Left colon (tissue), 2 donors: ENCODE measurements around the gene IGFLR1. TPM values are rescaled to one million over a fixed set of nuclear protein-coding genes. Genes with fewer than 3 reads are reported as not detected.
"Not testable (repeated sequence)": the region's sequence is repeated elsewhere in the genome, so short reads cannot be mapped to it uniquely, and the experiment has no call there.

Experiments
- ATAC-seq: fragments of 200-7000 bp; cut with Tn5 transposase; one replicate; pipeline ENCODE4 v1.9.1; 2020; ENCODE audit warnings: mild to moderate bottlenecking, moderate library complexity
- DNase-seq, 2 donors: peaks; one replicate each; pipeline ENCODE4 v3.0.0-alpha.2; 2020
- intact Hi-C, 2 donors: fragments of 100-400 bp; cut with DNase I in 1 of 2; cut with micrococcal nuclease in 1 of 2; formaldehyde crosslinking; loops; one replicate each; pipeline versions ENCODE4 v1.11.2 to v1.14.0; 2022; cut with DNase I, micrococcal nuclease
- total RNA-seq, 2 donors: library from RNA; stranded (reverse); fragmentation: NEBNext Ultra II Directional; extraction: Animal tissue kit (Norgen Biotek cat#: 25700); gene quantifications; one replicate each; pipeline ENCODE4 v1.2.1, GENCODE V29; 2021
- donor health status: DM: no; HTN: no; CAD: no.
- donor health status: DM: yes; HTN: yes; CAD: no.

Gene IGFLR1
- total RNA-seq, 2 donors from 2014 or later: 4.1 to 7.7 TPM

- intact Hi-C loops: no loop called here
- ATAC-seq (no peak), DNase-seq (no peak)
Measured at GRCh38 chr19:35730326-35730725, 11.9 kb downstream of the IGFLR1 start.

DNA sequence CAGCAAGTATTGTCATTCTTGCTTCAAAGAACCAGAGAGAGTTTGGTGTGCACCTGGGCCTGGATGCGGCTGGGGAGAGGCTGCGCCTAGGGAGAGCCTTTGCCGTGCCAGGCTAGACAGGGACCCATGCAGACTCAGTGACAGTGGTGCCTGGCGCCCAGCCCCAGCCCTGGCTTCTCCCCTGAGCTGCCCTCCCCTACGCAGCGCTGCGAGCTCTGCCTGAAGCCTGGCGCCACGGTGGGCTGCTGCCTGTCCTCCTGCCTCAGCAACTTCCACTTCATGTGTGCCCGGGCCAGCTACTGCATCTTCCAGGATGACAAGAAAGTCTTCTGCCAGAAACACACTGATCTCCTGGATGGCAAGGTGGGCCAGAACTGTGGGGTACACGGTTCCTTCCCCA is 12.5 kb downstream of the IGFLR1 start:
- DNase-seq (no peak), ATAC-seq (no peak)
- intact Hi-C loops: no loop called here

- ATAC-seq (no peak), DNase-seq (no peak)
- intact Hi-C loops: no loop called here
Measured at GRCh38 chr19:35729021-35729420, 13.2 kb downstream of the IGFLR1 start.

- ATAC-seq: no peak
- intact Hi-C loops: no loop called here
Measured at GRCh38 chr19:35727956-35728706, 14.1 kb downstream of the IGFLR1 start.

GRCh38 chr19:35727053-35727955 is 14.9 kb downstream of the IGFLR1 start:
- DNase-seq (no peak), ATAC-seq (no peak)
- intact Hi-C loops: no loop called here

More at GRCh38 chr19:35727956-35728706, 14.1 kb downstream of the IGFLR1 start:
- DNase-seq: no peak

DNA sequence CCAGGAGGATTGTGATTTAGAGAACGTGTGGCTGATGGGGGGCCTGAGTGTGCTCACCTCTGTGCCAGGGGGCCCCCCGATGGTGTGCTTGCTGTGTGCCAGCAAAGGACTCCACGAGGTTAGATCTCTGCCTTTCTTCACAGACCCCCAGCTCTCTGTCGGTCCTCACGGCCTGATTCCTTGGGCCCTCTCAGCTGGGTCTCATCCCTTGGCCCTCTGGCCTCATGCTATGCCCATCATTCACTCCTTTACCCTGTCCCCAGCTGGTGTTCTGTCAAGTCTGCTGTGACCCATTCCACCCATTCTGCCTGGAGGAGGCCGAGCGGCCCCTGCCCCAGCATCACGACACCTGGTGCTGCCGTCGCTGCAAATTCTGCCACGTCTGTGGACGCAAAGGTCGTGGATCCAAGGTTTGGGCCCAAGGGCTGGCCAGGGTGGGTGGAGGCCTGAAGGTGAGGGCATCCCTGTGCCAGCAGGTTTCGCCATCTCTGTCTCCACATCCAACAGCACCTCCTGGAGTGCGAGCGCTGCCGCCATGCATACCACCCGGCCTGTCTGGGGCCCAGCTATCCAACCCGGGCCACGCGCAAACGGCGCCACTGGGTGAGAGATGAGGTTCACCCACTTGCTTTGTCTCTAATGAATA is 16.9 kb downstream of the IGFLR1 start:
- intact Hi-C loops: no loop called here
- DNase-seq (no peak), ATAC-seq (no peak)

DNA sequence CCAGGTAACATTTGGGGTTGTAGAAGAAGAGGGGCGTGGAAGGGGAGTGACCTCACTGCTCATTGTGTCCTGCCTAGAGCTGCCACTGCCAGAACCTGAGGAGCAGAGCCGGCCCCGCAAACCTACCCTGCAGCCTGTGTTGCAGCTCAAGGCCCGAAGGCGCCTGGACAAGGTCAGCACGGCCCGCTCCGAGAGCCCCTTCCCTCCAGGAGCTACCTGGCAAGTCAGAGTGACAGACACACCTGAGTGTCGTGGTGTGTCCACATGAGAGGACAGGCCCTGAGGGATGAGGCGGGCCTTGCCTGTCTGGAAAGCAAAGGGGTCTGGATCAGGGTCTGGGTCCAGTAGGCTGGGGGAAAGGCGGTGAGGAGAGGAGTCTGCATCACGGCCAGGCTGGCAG is 17.7 kb downstream of the IGFLR1 start:
- intact Hi-C loops: no loop called here
- DNase-seq (no peak), ATAC-seq (no peak)

DNA sequence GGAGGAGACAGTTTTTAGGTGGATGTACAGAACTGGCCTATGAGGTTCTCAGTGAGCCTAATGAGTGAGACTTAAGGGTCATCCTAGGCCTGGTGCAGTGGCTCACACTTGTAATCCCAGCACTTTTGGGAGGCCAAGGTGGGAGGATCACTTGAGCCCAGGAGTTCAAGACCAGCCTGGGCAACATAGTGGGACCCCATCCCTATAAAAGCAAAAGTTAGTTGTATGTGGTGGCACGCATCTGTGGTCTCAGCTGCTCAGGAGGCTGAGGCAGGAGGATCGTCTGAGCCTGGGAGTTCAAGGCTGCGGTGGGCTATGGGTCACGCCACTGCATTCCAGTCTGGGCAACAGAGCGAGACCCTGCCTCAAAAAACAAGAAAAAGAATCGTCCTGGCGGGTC is 18.1 kb downstream of the IGFLR1 start:
- DNase-seq, intact Hi-C loops, ATAC-seq: not testable (repeated sequence)

GRCh38 chr19:35723671-35724070 is 18.6 kb downstream of the IGFLR1 start:
- ATAC-seq (no peak), DNase-seq (no peak)
- intact Hi-C loops: no loop called here

- intact Hi-C loops: no loop called here
- ATAC-seq: no peak
- DNase-seq: no peak
Measured at GRCh38 chr19:35722897-35723296, 19.4 kb downstream of the IGFLR1 start.

DNA sequence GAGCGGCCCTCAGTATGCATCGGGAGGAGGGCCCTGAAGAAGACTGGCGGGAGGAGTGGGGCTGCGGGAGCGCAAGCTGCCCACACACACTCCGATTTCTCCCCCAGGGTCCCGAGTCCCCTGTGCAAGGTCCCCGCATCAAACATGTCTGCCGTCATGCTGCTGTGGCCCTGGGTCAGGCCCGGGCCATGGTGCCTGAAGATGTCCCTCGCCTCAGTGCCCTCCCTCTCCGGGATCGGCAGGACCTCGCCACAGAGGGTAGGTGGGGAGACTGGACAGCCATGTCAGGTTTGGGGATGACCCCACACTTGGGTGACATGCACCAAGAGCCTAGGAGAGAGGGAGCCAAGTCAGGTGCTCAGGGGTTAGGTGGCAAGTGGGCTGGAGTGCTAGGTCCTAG is 19.8 kb downstream of the IGFLR1 start:
- ATAC-seq (no peak), DNase-seq (no peak)
- intact Hi-C loops: no loop called here

GRCh38 chr19:35721374-35721773 is 20.9 kb downstream of the IGFLR1 start:
- intact Hi-C loops: no loop called here
- DNase-seq (no peak), ATAC-seq (no peak)

DNA sequence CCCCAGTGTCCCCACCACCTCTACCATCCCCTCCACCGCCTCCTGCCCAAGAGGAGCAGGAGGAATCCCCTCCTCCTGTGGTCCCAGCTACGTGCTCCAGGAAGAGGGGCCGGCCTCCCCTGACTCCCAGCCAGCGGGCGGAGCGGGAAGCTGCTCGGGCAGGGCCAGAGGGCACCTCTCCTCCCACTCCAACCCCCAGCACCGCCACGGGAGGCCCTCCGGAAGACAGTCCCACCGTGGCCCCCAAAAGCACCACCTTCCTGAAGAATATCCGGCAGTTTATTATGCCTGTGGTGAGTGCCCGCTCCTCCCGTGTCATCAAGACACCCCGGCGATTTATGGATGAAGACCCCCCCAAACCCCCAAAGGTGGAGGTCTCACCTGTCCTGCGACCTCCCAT is 21.6 kb downstream of the IGFLR1 start:
- ATAC-seq (no peak), DNase-seq (no peak)
- intact Hi-C loops: no loop called here

- ATAC-seq (no peak), DNase-seq (no peak)
- intact Hi-C loops: no loop called here
Measured at GRCh38 chr19:35720163-35720524, 22.1 kb downstream of the IGFLR1 start.

DNA sequence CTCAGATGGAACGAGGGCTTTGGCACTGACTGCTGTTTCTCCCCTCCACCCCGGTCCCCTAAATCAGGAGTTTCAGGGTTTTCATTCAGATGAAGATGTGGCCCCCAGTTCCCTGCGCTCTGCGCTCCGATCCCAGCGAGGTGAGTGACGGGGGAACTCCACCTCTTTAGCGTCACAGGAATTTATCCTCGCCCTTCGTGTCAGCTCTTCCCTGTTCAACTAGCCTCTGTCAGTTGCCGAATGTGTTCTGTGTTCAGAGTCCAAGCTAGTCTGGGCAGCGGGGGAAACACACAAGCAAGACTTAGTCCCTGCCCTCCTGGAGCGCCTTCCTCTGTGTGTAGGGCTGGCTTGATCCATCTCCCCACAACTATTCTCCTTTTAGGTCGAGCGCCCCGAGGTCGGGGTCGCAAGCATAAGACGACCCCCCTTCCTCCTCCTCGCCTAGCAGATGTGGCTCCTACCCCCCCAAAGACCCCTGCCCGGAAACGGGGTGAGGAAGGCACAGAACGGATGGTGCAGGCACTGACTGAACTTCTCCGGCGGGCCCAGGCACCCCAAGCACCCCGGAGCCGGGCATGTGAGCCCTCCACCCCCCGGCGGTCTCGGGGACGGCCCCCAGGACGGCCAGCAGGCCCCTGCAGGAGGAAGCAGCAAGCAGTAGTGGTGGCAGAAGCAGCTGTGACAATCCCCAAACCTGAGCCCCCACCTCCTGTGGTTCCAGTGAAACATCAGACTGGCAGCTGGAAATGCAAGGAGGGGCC is 22.7 kb downstream of the IGFLR1 start:
- DNase-seq: no peak
- intact Hi-C loops: loop anchor here in 1 of 2 donors (10.0 kb wide), 1 partner anchor 175 kb away; the partner anchor contains the start of gene TMEM147
- ATAC-seq: no peak

GRCh38 chr19:35718345-35719041 is 23.8 kb downstream of the IGFLR1 start:
- intact Hi-C loops: loop anchor here in 1 of 2 donors (10.0 kb wide), 1 partner anchor 174 kb away; the partner anchor contains the start of gene TMEM147

DNA sequence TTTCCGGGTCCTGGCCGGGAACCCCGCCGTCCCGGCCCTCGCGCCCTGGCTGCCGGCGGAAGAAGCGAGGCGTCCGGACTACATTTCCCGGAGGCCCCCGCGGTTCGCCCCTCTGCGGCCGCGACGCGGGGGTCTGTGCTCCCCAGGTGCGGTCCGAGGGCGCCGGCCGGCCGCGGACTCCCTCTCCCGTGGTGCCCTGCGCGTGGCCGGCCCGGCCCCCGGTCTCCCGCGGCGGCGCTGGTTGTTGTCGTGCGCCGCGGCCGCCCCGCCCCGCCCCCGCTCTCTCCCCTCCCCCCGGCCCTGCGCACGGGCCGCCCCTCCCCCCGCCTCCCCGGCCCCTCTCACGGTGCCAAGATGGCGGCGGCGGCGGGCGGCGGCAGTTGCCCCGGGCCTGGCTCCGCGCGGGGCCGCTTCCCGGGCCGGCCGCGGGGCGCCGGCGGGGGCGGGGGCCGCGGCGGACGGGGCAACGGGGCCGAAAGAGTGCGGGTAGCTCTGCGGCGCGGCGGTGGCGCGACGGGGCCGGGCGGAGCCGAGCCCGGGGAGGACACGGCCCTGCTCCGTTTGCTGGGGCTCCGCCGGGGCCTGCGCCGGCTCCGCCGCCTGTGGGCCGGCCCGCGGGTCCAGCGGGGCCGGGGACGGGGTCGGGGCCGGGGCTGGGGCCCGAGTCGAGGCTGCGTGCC is 24.4 kb downstream of the IGFLR1 start, which contains the start of gene KMT2B:
Gene KMT2B, plus strand, starts transcription at position 339 of the 680 bp plus-strand sequence. Its CDS starts 16 bp downstream, at position 355.
- intact Hi-C loops: loop anchor here in 1 of 2 donors (10.0 kb wide), 1 partner anchor 173 kb away; the partner anchor contains the start of gene TMEM147
- peak in 1 of 2 donors; percentile 95 for DNase-seq
- ATAC-seq: peak; percentile 68

More at GRCh38 chr19:35718345-35719041, 23.8 kb downstream of the IGFLR1 start:
- DNase-seq: peak; percentile 45 to 56
- ATAC-seq: no peak
